ENCODE measurements around the gene HDDC3.

HDDC3 gene

DNA sequence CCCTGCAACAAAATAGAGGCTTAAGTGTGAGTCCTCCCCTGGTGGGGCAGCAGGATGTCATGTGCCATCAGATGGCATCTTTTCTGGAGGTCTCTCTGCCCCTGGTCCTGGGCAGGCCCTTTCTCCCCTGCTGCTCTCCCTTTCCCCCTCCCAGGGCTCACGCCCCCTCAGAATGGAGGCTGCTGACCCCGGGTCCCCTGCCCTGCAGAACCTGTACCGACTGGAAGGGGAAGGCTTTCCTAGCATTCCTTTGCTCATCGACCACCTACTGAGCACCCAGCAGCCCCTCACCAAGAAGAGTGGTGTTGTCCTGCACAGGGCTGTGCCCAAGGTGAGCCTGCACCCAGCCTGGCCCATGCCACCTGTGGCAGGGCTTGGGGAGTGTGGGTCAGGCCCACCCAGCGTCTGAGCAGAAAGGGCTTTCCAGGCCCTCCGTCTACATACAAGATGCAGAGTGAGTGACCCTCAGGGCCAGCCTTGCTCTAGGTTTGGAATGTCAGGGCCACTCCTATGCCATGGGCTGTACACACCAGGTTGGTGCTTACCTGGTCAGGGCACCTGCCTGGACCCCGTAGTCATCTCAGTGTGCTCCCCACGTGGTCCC, 40.9 kb downstream of the HDDC3 start:
- no peak for DNase-seq (ENCODE audit: low read depth)

- DNase-seq (ENCODE audit: low read depth): no peak
These were observed 41.5 kb downstream of the HDDC3 start for GRCh38 chr15:90890839-90891238.

- DNase-seq (ENCODE audit: low read depth): no peak
These were observed 42.5 kb downstream of the HDDC3 start for GRCh38 chr15:90889736-90890456.

DNA sequence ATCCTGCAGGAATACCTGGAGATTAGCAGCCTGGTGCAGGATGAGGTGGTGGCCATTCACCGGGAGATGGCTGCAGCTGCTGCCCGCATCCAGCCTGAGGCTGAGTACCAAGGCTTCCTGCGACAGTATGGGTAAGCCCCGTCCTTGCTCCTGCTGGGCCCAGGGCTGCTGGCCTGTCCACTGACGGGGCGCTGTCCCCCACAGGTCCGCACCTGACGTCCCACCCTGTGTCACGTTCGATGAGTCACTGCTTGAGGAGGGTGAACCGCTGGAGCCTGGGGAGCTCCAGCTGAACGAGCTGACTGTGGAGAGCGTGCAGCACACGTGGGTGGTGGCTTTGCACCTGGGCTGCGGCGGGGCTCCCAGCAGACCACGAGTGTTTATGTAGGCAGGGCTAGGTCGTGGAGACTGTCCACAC, 43.0 kb downstream of the HDDC3 start:
- no peak for DNase-seq (ENCODE audit: low read depth)

- DNase-seq (ENCODE audit: low read depth): no peak
These were observed 45.3 kb downstream of the HDDC3 start for GRCh38 chr15:90887037-90887481.

- no peak for DNase-seq (ENCODE audit: low read depth)
These were observed 46.1 kb downstream of the HDDC3 start for GRCh38 chr15:90886291-90886614.

DNA sequence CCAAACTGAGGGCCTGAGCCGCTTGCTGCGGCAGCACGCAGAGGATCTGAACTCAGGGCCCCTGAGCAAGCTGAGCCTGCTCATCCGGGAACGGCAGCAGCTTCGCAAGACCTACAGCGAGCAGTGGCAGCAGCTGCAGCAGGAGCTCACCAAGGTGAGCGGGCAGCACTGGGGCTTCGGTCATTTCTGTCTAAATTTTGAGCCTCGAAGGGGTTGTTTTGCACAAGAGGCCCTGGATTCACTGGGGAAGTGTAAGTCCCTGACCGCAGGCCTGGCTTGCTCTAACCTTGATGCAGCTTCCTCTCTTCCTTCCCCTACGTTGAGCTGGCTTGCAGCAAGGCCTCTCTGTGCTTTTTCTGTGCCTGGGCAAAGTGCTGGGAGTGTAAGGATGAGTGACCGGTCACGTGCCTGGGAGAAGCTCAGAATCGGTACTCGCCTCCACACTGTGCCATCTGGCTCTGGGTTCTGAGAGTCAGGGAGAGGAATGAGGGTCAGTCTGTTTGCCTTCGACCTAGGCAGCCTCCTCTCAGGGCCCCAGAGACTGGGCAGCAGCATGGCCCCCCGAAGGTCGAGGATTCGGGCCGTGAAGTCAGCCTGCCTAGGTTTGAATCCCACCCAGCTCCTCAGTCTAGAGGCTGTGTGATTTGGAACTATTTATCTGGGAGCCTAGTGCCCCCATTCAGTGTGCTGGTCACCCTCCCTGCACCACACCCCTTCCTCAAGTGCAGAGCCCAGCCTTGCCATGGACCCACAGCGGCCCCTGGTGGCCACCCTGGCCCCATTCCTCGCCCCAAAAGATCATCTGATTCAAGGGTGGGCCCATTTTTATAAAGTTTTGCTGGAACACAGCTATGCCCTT, 46.7 kb downstream of the HDDC3 start:
- DNase-seq (ENCODE audit: low read depth): peak; percentile 52

DNA sequence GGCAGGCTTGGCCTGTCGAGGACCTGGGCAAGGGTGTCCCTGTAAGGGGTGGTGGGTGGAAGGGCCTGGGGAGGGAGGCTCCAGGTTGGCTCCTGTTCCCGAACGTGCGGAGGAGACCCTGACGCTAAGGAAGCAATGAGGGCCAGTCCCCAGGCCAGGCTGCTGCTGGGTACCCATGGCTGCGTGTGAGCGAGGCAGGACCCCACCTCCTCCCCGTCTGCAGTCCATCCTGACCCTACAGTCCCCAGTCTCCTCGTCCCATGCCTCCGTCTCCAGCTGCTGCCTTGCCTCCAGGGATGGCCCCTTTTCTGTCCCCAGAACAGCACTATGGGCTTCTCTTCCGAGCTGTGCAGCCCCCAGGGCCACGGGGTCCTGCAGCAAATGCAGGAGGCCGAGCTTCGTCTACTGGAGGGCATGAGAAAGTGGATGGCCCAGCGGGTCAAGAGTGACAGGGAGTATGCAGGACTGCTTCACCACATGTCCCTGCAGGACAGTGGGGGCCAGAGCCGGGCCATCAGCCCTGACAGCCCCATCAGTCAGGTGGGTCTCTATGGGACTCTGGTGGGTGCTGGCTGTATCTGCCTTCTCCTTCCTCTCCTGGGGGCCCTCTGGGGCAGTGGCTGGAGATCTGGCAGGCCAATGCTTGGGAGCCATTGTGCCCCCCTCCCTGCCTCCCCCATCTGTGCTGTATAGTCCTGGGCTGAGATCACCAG, 47.5 kb downstream of the HDDC3 start:
- DNase-seq (ENCODE audit: low read depth): no peak

DNA sequence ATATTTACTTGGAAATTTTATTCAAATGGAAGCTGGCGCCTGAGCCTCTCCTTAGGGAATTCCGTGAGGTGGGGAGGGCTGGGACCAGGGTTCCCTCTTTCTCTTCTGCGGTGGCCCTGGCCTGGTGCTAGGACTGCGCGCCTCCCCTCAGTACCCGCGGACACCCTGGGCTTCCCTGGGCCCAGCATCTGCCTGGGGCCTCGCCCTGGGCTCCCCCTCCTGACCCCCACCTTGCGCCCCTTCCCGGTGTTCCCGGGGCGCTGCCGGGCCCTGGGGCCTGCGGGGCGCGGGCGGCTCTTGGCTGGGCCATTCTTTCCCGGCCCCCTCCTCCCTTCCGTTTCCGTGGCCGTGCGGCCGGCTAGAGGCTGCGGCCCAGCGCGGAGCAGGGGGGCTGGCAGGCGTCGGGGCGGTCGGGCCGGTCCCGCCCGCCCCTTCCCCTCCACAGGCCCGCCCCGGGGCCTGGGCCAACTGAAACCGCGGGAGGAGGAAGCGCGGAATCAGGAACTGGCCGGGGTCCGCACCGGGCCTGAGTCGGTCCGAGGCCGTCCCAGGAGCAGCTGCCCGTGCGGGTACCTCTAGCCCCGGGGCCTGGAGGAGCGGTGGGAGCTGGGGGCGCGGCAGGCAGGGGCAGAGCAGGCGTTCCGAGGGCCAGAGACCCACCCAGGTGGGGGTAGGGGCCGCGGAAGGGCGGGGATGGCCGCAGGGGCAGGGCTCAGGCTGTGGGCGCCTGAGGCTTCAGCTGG, 48.2 kb downstream of the HDDC3 start, which contains the start of gene FES:
FES (plus strand) TSS at position 529 of the 743 bp plus-strand sequence. CDS start 542 bp downstream, outside the sequence.
- DNase-seq (ENCODE audit: low read depth): peak; percentile 65

GRCh38 chr15:90883526-90883975, 48.8 kb downstream of the HDDC3 start:
- DNase-seq (ENCODE audit: low read depth): peak; percentile 20

- no peak for DNase-seq (ENCODE audit: low read depth)
These were observed 49.4 kb downstream of the HDDC3 start for GRCh38 chr15:90882781-90883525.

- no peak for DNase-seq (ENCODE audit: low read depth)
These were observed 50.2 kb downstream of the HDDC3 start for GRCh38 chr15:90881978-90882721.

DNA sequence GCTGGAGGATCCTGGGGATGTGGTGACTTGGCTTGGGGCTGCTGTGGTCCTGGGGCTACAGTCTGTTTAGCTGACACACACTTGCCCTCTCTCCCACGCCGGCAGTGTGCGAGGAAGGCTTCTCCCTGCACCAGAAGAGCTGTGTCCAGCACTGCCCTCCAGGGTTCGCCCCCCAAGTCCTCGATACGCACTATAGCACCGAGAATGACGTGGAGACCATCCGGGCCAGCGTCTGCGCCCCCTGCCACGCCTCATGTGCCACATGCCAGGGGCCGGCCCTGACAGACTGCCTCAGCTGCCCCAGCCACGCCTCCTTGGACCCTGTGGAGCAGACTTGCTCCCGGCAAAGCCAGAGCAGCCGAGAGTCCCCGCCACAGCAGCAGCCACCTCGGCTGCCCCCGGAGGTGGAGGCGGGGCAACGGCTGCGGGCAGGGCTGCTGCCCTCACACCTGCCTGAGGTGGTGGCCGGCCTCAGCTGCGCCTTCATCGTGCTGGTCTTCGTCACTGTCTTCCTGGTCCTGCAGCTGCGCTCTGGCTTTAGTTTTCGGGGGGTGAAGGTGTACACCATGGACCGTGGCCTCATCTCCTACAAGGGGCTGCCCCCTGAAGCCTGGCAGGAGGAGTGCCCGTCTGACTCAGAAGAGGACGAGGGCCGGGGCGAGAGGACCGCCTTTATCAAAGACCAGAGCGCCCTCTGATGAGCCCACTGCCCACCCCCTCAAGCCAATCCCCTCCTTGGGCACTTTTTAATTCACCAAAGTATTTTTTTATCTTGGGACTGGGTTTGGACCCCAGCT, 51.0 kb downstream of the HDDC3 start:
- DNase-seq (ENCODE audit: low read depth): no peak

DNA sequence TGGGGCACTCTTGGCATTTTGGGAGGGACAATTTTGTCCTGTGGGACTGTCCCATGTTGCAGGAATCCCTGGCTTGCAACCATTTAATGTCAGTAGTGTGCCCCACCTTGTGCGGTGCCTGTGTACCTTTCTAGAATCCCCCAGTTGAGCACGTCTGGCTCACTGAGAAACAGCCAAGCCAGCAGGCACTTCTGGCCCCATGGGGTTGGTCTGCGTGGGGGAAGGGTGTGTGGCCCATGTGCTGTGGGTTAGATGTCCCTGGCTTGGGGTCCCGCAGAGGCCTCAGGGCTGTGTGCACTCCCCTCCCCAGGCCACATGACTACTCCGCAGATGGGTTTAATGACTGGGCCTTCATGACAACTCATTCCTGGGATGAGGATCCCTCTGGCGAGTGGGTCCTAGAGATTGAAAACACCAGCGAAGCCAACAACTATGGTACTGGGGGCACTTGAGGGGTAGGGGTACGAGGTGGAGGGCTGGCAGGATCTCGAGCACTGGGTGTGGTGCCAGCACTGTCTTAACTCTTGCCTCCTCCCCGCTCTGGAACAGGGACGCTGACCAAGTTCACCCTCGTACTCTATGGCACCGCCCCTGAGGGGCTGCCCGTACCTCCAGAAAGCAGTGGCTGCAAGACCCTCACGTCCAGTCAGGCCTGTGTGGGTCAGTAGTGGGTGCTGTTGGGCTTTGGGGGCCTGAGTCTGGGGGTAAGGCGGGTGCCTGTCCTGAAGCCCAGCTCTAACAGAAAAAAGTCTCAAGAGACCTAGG, 51.8 kb downstream of the HDDC3 start:
- no peak for DNase-seq (ENCODE audit: low read depth)
